H7 (cell line): ENCODE results near the gene SYF2. TPM values are rescaled to one million over a fixed set of nuclear protein-coding genes. Genes with fewer than 3 reads are reported as not detected.
"Not testable (repeated sequence)": the region's sequence is repeated elsewhere in the genome, so short reads cannot be mapped to it uniquely, and the experiment has no call there.

Experiments
- DNase-seq: peaks from one replicate; pipeline ENCODE4 v3.0.0; 2012
- H3K27me3 ChIP-seq: 2 replicates; pipeline ENCODE4 v1.6.0; 2011; ENCODE audit warnings: mild to moderate bottlenecking, low read length; ENCODE audit not compliant: control insufficient read depth, insufficient read depth
- H3K36me3 ChIP-seq: replicated peaks from 2 replicates; pipeline ENCODE4 v1.5.1; 2011; ENCODE audit warnings: low read length; ENCODE audit not compliant: control insufficient read depth, insufficient read depth
- H3K4me3 ChIP-seq: 2 replicates; pipeline ENCODE4 v1.5.1; 2011; ENCODE audit warnings: low read depth, mild to moderate bottlenecking, control low read depth, low read length, moderate library complexity; ENCODE audit not compliant: insufficient read depth
- total RNA-seq: library from RNA; depleted of rRNA; stranded (reverse); fragments of >200 nt; shearing (Covaris generic); gene quantifications from 2 replicates; pipeline ENCODE4 v1.2.3, GENCODE V29; 2014

Gene SYF2
- total RNA-seq, 1 experiment from 2014 or later = 36.6 TPM

GRCh38 chr1:25255706-25256577 is 23.6 kb upstream of the SYF2 start:
- Histone ChIP-seq H3K27me3 (no peaks in the 10 kb centered on the region), H3K36me3 (no peaks in the 10 kb centered on the region), H3K4me3 (no peak overlapping the region)
- no peak for DNase-seq

- peak; percentile 40 for DNase-seq
- H3K4me3 ChIP-seq = no peak overlapping the region
- H3K27me3 ChIP-seq = no peaks in the 10 kb centered on the region
- H3K36me3 ChIP-seq = no peaks in the 10 kb centered on the region
Observed at GRCh38 chr1:25253911-25254310, 21.6 kb upstream of the SYF2 start.

GRCh38 chr1:25247829-25248754 is 15.8 kb upstream of the SYF2 start:
- Histone ChIP-seq H3K36me3 (peaks cover 17% of the 10 kb centered on the region), H3K27me3 (no peaks in the 10 kb centered on the region), H3K4me3 (peak overlapping the region; percentile 82)
- DNase-seq = no peak

GRCh38 chr1:25247024-25247828 is 14.9 kb upstream of the SYF2 start, which contains the start of gene RSRP1:
Gene RSRP1 (minus strand): TSS chr1:25247454. CDS start chr1:25246963, 491 bp downstream.
- peak; percentile 100 for DNase-seq
- H3K27me3 ChIP-seq = no peaks in the 10 kb centered on the region
- peaks cover 19% of the 10 kb centered on the region for H3K36me3 ChIP-seq
- peak within 1 kb of the TSS; percentile 82 for H3K4me3 ChIP-seq

GRCh38 chr1:25246600-25247023 is 14.3 kb upstream of the SYF2 start:
- Histone ChIP-seq H3K36me3 (peaks cover 21% of the 10 kb centered on the region), H3K4me3 (peak overlapping the region; percentile 82), H3K27me3 (no peaks in the 10 kb centered on the region)
- peak; percentile 52 for DNase-seq

- Histone ChIP-seq H3K27me3 (no peaks in the 10 kb centered on the region), H3K4me3 (peak overlapping the region; percentile 82), H3K36me3 (peaks cover 21% of the 10 kb centered on the region)
- peak; percentile 63 for DNase-seq
Observed at GRCh38 chr1:25245809-25246599, 13.7 kb upstream of the SYF2 start.

GRCh38 chr1:25245393-25245792 is 13.1 kb upstream of the SYF2 start:
- Histone ChIP-seq H3K36me3 (peaks cover 21% of the 10 kb centered on the region), H3K4me3 (no peak overlapping the region; the same call in 1 of the 2 replicates), H3K27me3 (no peaks in the 10 kb centered on the region)
- DNase-seq = no peak

- Histone ChIP-seq H3K36me3 (peaks cover 21% of the 10 kb centered on the region), H3K4me3 (no peak overlapping the region), H3K27me3 (no peaks in the 10 kb centered on the region)
- DNase-seq = no peak
Observed at GRCh38 chr1:25243907-25244306, 11.6 kb upstream of the SYF2 start.

GRCh38 chr1:25239681-25240541 is 7.6 kb upstream of the SYF2 start:
- DNase-seq = peak; percentile 93
- Histone ChIP-seq H3K36me3 (peaks cover 18% of the 10 kb centered on the region), H3K27me3 (no peaks in the 10 kb centered on the region), H3K4me3 (peak overlapping the region; percentile 72)

- Histone ChIP-seq H3K36me3 (peaks cover 4% of the 10 kb centered on the region), H3K27me3 (no peaks in the 10 kb centered on the region), H3K4me3 (no peak overlapping the region)
- DNase-seq = no peak
Observed at GRCh38 chr1:25238046-25238445, 5.7 kb upstream of the SYF2 start.

- H3K27me3 ChIP-seq, H3K4me3 ChIP-seq, H3K36me3 ChIP-seq, DNase-seq: not testable (repeated sequence)
Observed at GRCh38 chr1:25236261-25236660, 4.0 kb upstream of the SYF2 start.

- H3K36me3 ChIP-seq, H3K4me3 ChIP-seq, DNase-seq, H3K27me3 ChIP-seq: not testable (repeated sequence)
Observed at GRCh38 chr1:25235411-25235810, 3.1 kb upstream of the SYF2 start.
